A204.1 (cell line): Measurements from ENCODE around the gene DEFB128.

Source experiments
- FAIRE-seq: peaks from 2 replicates; lab custom pipeline; 2012; peaks lifted over from hg19 to GRCh38; lab: Jason Lieb, UNC

DEFB128 gene

DNA sequence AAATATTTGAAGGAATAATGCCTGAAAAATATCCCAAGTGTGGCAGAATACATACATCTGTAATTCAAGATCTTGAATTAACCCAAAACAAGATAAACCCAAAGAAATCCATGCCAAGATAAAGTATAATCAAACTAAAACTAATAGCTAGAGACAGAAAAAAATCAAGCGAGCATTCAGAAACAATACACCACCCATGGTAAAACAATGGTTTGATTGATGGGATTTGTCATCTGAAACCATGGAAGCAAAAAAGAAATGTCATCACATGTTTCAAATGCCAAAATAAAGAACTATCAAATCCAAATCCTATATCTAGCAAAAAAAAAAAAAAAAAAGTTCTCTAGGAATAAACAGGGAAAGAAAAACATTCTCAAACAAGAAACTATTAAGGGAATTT is 37.4 kb downstream of the DEFB128 start:
- FAIRE-seq, result no peak

DNA sequence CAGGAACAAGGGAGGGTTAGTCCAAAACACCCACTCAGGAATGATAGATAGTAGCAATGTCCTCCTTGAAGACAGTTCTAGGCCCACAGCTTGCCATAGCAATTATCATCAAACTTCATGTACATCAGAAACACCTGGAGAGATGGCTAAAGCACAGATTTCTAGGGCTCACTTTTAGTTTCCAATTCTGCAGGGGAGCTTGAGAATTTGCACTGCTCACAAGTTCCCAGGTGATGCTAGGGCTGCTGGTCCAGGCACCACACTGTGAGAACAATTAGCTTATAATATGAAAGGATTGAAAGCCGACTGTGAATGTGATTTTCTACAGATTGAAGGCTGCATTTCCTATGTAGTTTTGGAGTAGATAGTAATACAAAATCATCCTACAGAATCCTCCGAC is 43.6 kb downstream of the DEFB128 start:
- no peak for FAIRE-seq

DNA sequence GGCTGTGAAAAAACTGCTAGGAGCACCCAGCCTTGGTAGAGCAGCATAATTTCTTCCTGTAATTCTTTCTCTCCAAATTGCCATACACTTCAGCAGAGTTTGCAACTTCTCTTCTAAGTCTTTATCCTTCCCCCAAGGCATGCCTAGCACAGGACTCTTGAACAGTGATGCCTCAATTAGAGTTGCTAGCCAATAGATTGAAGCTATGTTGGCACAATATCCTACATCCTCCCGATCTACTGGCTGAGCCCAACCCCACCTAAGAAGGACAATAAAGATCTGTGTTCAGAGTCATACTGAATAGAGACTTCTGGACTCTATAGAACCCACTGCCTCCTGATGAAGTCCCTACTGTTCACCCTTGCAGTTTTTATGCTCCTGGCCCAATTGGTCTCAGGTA is 47.2 kb downstream of the DEFB128 start, which contains the start of gene DEFB126:
DEFB126 (plus strand) TSS at position 301 of the 400 bp plus-strand sequence; CDS start at position 340, 39 bp downstream.
- no peak for FAIRE-seq
